NT2/D1 (cell line): ENCODE data around the gene ERVV-1.

Source experiments
- SUZ12 ChIP-seq: IDR thresholded peaks from 2 replicates; pipeline ENCODE4 v1.6.1; 2011; ENCODE audit not compliant: insufficient read length, insufficient read depth; ENCODE audit errors: extremely low read depth
- YY1 ChIP-seq: IDR thresholded peaks from 2 replicates; pipeline ENCODE4 v1.6.1; 2011; ENCODE audit not compliant: insufficient read length, insufficient read depth
- ZNF274 ChIP-seq: IDR thresholded peaks from 2 replicates; pipeline ENCODE4 v1.6.1; 2011; ENCODE audit warnings: mild to moderate bottlenecking, low read depth, low read length

GRCh38 chr19:52967772-52968171, 45.9 kb upstream of the ERVV-1 start:
- TF ChIP-seq YY1 (no peak), ZNF274 (no peak), SUZ12 (no peak)
